GM18498 (cell line): ENCODE data around the gene PHLDA3.

Experiments
- ATAC-seq: cut with Tn5 transposase; IDR thresholded peaks from one replicate; pipeline ENCODE4 v1.9.1; 2021; ENCODE audit warnings: mild to moderate bottlenecking, moderate library complexity; ENCODE audit not compliant: unreplicated experiment

PHLDA3 gene

GRCh38 chr1:201466492-201466891, 2.5 kb downstream of the PHLDA3 start:
- no peak for ATAC-seq

- no peak for ATAC-seq
Measured at GRCh38 chr1:201465698-201466290, 3.2 kb downstream of the PHLDA3 start.

GRCh38 chr1:201463071-201463552, 5.9 kb downstream of the PHLDA3 start:
- no peak for ATAC-seq

- ATAC-seq: no peak
Measured at GRCh38 chr1:201461645-201462441, 7.1 kb downstream of the PHLDA3 start.

GRCh38 chr1:201460814-201461644, 8.0 kb downstream of the PHLDA3 start:
- ATAC-seq: no peak

GRCh38 chr1:201459775-201460174, 9.2 kb downstream of the PHLDA3 start:
- ATAC-seq: no peak

GRCh38 chr1:201459052-201459451, 9.9 kb downstream of the PHLDA3 start:
- ATAC-seq: no peak

GRCh38 chr1:201457508-201457960, 11.5 kb downstream of the PHLDA3 start:
- ATAC-seq: no peak

- ATAC-seq: peak; percentile 48
Measured at GRCh38 chr1:201456499-201457309, 12.3 kb downstream of the PHLDA3 start.

GRCh38 chr1:201455098-201455497, 13.9 kb downstream of the PHLDA3 start:
- no peak for ATAC-seq

- no peak for ATAC-seq
Measured at GRCh38 chr1:201454608-201455007, 14.4 kb downstream of the PHLDA3 start.

- ATAC-seq: no peak
Measured at GRCh38 chr1:201452866-201453265, 16.1 kb downstream of the PHLDA3 start.

- ATAC-seq: no peak
Measured at GRCh38 chr1:201450721-201451291, 18.2 kb downstream of the PHLDA3 start.

- no peak for ATAC-seq
Measured at GRCh38 chr1:201448990-201449389, 20.0 kb downstream of the PHLDA3 start.

GRCh38 chr1:201447903-201448871, 20.8 kb downstream of the PHLDA3 start:
- ATAC-seq: no peak

GRCh38 chr1:201445310-201445709, 23.7 kb downstream of the PHLDA3 start:
- ATAC-seq: no peak

- ATAC-seq: no peak
Measured at GRCh38 chr1:201444792-201445191, 24.2 kb downstream of the PHLDA3 start.

GRCh38 chr1:201443747-201444146, 25.2 kb downstream of the PHLDA3 start:
- no peak for ATAC-seq

- ATAC-seq: no peak
Measured at GRCh38 chr1:201436969-201437368, 32.0 kb downstream of the PHLDA3 start.
